Measurements from ENCODE around the gene MBD5. TPM values are rescaled to one million over a fixed set of nuclear protein-coding genes. Genes with fewer than 3 reads are reported as not detected.

Gene MBD5
- polyA plus RNA-seq, 1 donor (not counting 4 experiments of a cell fraction or from before 2014, with no cell fraction given), result 20.1 TPM

- Histone ChIP-seq H3K4me2 (ENCODE audit: control insufficient read depth, extremely low read depth, insufficient read depth, low read depth, low read length) (no peak overlapping the region), H2AFZ (ENCODE audit: control insufficient read depth, low read length) (no peak overlapping the region), H3K79me2 (ENCODE audit: control insufficient read depth, insufficient read depth, low read length) (no peaks in the 10 kb centered on the region), H3K9me1 (ENCODE audit: control insufficient read depth, extremely low read depth, insufficient read depth, low read length) (no peaks in the 10 kb centered on the region), H3K27ac (ENCODE audit: control insufficient read depth, insufficient read depth, low read length) (no peak overlapping the region), H3K4me3 (ENCODE audit: control insufficient read depth in 2 of 3, extremely low read depth in 1 of 3, insufficient read depth in 2 of 3, low read depth in 1 of 3, low read length in 3 of 3) (no peak overlapping the region), H3K36me3 (ENCODE audit: control insufficient read depth in 2 of 2, extremely low read depth in 1 of 2, insufficient read depth in 2 of 2, low read length in 2 of 2) (no peaks in the 10 kb centered on the region), H3K9ac (ENCODE audit: control insufficient read depth, extremely low read depth, insufficient read depth, low read length) (no peak overlapping the region), H3K4me1 (ENCODE audit: control insufficient read depth, extremely low read depth, insufficient read depth, low read length) (no peaks in the 10 kb centered on the region), H4K20me1 (ENCODE audit: control insufficient read depth, extremely low read depth, insufficient read depth, low read length) (no peaks in the 10 kb centered on the region), H3K27me3 (ENCODE audit: control insufficient read depth, extremely low read depth, insufficient read depth, low read length) (peaks cover 3% of the 10 kb centered on the region), H3K9me3 (ENCODE audit: control insufficient read depth, low read depth, low read length) (no peaks in the 10 kb centered on the region)
- no peak for FAIRE-seq
- dilution Hi-C loops (cut with MboI; ENCODE audit: extremely low pct_ligation_motif_present, low sequenced_read_pairs), result no loop called here
- DNase-seq (ENCODE audit: low read depth, low spot score), result no peak
- no peak for TF ChIP-seq CTCF (optimal IDR thresholded peaks at IDR 0.05 in 1 of 3, IDR thresholded peaks at IDR 0.05 in 1 of 3, conservative IDR thresholded peaks at IDR 0.05 in 1 of 3; ENCODE audit: extremely low read depth in 1 of 3, insufficient read depth in 2 of 3, low read length in 3 of 3)
These were observed 532.5 kb downstream of the MBD5 start for GRCh38 chr2:148553332-148553887.

- no peak overlapping the region for H3K27ac ChIP-seq (ENCODE audit: control insufficient read depth, insufficient read depth, low read length)
- H3K9me1 ChIP-seq (ENCODE audit: control insufficient read depth, extremely low read depth, insufficient read depth, low read length), result no peaks in the 10 kb centered on the region
- no peak for TF ChIP-seq EZH2 (IDR thresholded peaks at IDR 0.05; ENCODE audit: low read length)
- TF ChIP-seq CTCF (optimal IDR thresholded peaks at IDR 0.05 in 1 of 3, IDR thresholded peaks at IDR 0.05 in 1 of 3, conservative IDR thresholded peaks at IDR 0.05 in 1 of 3; ENCODE audit: extremely low read depth in 1 of 3, insufficient read depth in 2 of 3, low read length in 3 of 3), result no peak
- no peak for DNase-seq (ENCODE audit: low read depth, low spot score)
- no peak overlapping the region for H3K4me2 ChIP-seq (ENCODE audit: control insufficient read depth, extremely low read depth, insufficient read depth, low read depth, low read length)
- H3K27me3 ChIP-seq (ENCODE audit: control insufficient read depth, extremely low read depth, insufficient read depth, low read length), result peaks cover 3% of the 10 kb centered on the region
- no peak overlapping the region for H3K4me3 ChIP-seq (ENCODE audit: control insufficient read depth in 2 of 3, extremely low read depth in 1 of 3, insufficient read depth in 2 of 3, low read depth in 1 of 3, low read length in 3 of 3)
- dilution Hi-C loops (cut with MboI; ENCODE audit: extremely low pct_ligation_motif_present, low sequenced_read_pairs), result no loop called here
- FAIRE-seq, result no peak
- H3K36me3 ChIP-seq (ENCODE audit: control insufficient read depth in 2 of 2, extremely low read depth in 1 of 2, insufficient read depth in 2 of 2, low read length in 2 of 2), result no peaks in the 10 kb centered on the region
- no peak overlapping the region for H3K9ac ChIP-seq (ENCODE audit: control insufficient read depth, extremely low read depth, insufficient read depth, low read length)
- no peaks in the 10 kb centered on the region for H3K79me2 ChIP-seq (ENCODE audit: control insufficient read depth, insufficient read depth, low read length)
- no peak overlapping the region for H2AFZ ChIP-seq (ENCODE audit: control insufficient read depth, low read length)
- H3K9me3 ChIP-seq (ENCODE audit: control insufficient read depth, low read depth, low read length), result no peaks in the 10 kb centered on the region
- H4K20me1 ChIP-seq (ENCODE audit: control insufficient read depth, extremely low read depth, insufficient read depth, low read length), result no peaks in the 10 kb centered on the region
- no peaks in the 10 kb centered on the region for H3K4me1 ChIP-seq (ENCODE audit: control insufficient read depth, extremely low read depth, insufficient read depth, low read length)
These were observed 533.8 kb downstream of the MBD5 start for GRCh38 chr2:148554459-148555247.
